HEK293 (cell line): ENCODE measurements around the gene GNLY.

Experiments used
- CTCF ChIA-PET: fragments of 350-600 bp; formaldehyde crosslinking; extraction: SDS; loops from one replicate; lab custom pipeline; 2021; ENCODE audit warnings: antibody characterized with exemption; lab: Yijun Ruan, JAX
- POLR2A ChIA-PET: fragments of 300-600 bp; formaldehyde crosslinking; extraction: SDS; loops from one replicate; lab custom pipeline; 2020; ENCODE audit warnings: antibody characterized with exemption, inconsistent platforms; lab: Yijun Ruan, JAX
- H3K27ac ChIP-seq: fragments of 200-500 bp; sonication (Bioruptor generic); 2 replicates; pipeline ENCODE4 v1.5.1; 2014; ENCODE audit warnings: low read depth, low read length, control low read depth, inconsistent platforms; ENCODE audit errors: extremely low read depth
- H3K36me3 ChIP-seq, 2 experiments: fragments of 200-500 bp in 1 of 2; sonication (Bioruptor generic) in 1 of 2; 1 replicate in 1 of 2; 2 replicates in 1 of 2; pipeline ENCODE4 v1.5.1; 2014 to 2017; ENCODE audit warnings: inconsistent platforms in 2 of 2, low read length in 2 of 2; ENCODE audit not compliant: control insufficient read depth in 2 of 2, insufficient read depth in 1 of 2
- H3K4me1 ChIP-seq: fragments of 200-500 bp; sonication (Bioruptor generic); 2 replicates; pipeline ENCODE4 v1.5.1; 2014; ENCODE audit warnings: mild to moderate bottlenecking, low read length, inconsistent platforms; ENCODE audit not compliant: control insufficient read depth, insufficient read depth
- H3K4me3 ChIP-seq: 2 replicates; pipeline ENCODE4 v1.5.1; 2011; ENCODE audit warnings: low read depth, mild to moderate bottlenecking, control low read depth, low read length, moderate library complexity
- H3K9me3 ChIP-seq: fragments of 200-500 bp; sonication (Bioruptor generic); 2 replicates; pipeline ENCODE4 v1.5.1; 2014; ENCODE audit warnings: low read depth, low read length, inconsistent platforms; ENCODE audit not compliant: control insufficient read depth, insufficient read depth
- BCL11A ChIP-seq: fragments of 450-650 bp; formaldehyde crosslinking; IDR thresholded peaks from 2 replicates; pipeline ENCODE4 v1.5.1; 2016; ENCODE audit warnings: low read depth, missing biosample characterization, missing genetic modification characterization
- GLIS1 ChIP-seq: fragments of 450-650 bp; formaldehyde crosslinking; IDR thresholded peaks from 2 replicates; pipeline ENCODE4 v1.5.1; 2016; ENCODE audit warnings: missing biosample characterization, missing genetic modification characterization
- KLF17 ChIP-seq: fragments of 450-650 bp; formaldehyde crosslinking; IDR thresholded peaks from 2 replicates; pipeline ENCODE4 v1.5.1; 2016; ENCODE audit warnings: missing biosample characterization, missing genetic modification characterization
- ZBTB10 ChIP-seq: fragments of 450-650 bp; formaldehyde crosslinking; IDR thresholded peaks from 2 replicates; pipeline ENCODE4 v1.5.1; 2016; ENCODE audit warnings: missing biosample characterization, missing genetic modification characterization
- ZBTB17 ChIP-seq: fragments of 450-650 bp; formaldehyde crosslinking; IDR thresholded peaks from 2 replicates; pipeline ENCODE4 v1.5.1; 2016; ENCODE audit warnings: missing biosample characterization, missing genetic modification characterization
- ZFHX2 ChIP-seq: fragments of 450-650 bp; formaldehyde crosslinking; conservative IDR thresholded peaks from 2 replicates; pipeline ENCODE4 v1.5.1; 2016; ENCODE audit warnings: missing biosample characterization, missing genetic modification characterization
- ZFP37 ChIP-seq: fragments of 450-650 bp; formaldehyde crosslinking; IDR thresholded peaks from 2 replicates; pipeline ENCODE4 v1.5.1; 2016; ENCODE audit warnings: missing biosample characterization, missing genetic modification characterization
- ZNF114 ChIP-seq: fragments of 450-650 bp; formaldehyde crosslinking; IDR thresholded peaks from 2 replicates; pipeline ENCODE4 v1.5.0; 2017; ENCODE audit warnings: missing biosample characterization, missing genetic modification characterization
- ZNF19 ChIP-seq: fragments of 450-650 bp; formaldehyde crosslinking; IDR thresholded peaks from 2 replicates; pipeline ENCODE4; 2016; ENCODE audit warnings: missing biosample characterization, missing genetic modification characterization, low read depth
- ZNF221 ChIP-seq: fragments of 450-650 bp; formaldehyde crosslinking; IDR thresholded peaks from 2 replicates; pipeline ENCODE4 v1.5.1; 2017; ENCODE audit warnings: missing biosample characterization, missing genetic modification characterization, borderline replicate concordance
- ZNF423 ChIP-seq: fragments of 450-650 bp; formaldehyde crosslinking; IDR thresholded peaks from 2 replicates; pipeline ENCODE4 v1.5.1; 2016; ENCODE audit warnings: missing biosample characterization, missing genetic modification characterization
- ZNF473 ChIP-seq: fragments of 450-650 bp; formaldehyde crosslinking; IDR thresholded peaks from 2 replicates; pipeline ENCODE4 v1.5.1; 2017; ENCODE audit warnings: missing biosample characterization, missing genetic modification characterization
- ZNF549 ChIP-seq: fragments of 450-650 bp; IDR thresholded peaks from 2 replicates; pipeline ENCODE4 v1.5.1; 2018; ENCODE audit warnings: missing biosample characterization, missing genetic modification characterization, mild to moderate bottlenecking, inconsistent platforms, moderate library complexity
- ZNF701 ChIP-seq: fragments of 450-650 bp; formaldehyde crosslinking; IDR thresholded peaks from 2 replicates; pipeline ENCODE4 v1.5.1; 2016; ENCODE audit warnings: missing biosample characterization, missing genetic modification characterization
- ZNF76 ChIP-seq: fragments of 450-650 bp; formaldehyde crosslinking; IDR thresholded peaks from 2 replicates; pipeline ENCODE4; 2016; ENCODE audit warnings: low read depth, missing biosample characterization, missing genetic modification characterization, borderline replicate concordance
- ZNF768 ChIP-seq: fragments of 450-650 bp; formaldehyde crosslinking; IDR thresholded peaks from 2 replicates; pipeline ENCODE4 v1.5.1; 2018; ENCODE audit warnings: missing biosample characterization, mild to moderate bottlenecking, missing genetic modification characterization
- ZNF776 ChIP-seq: fragments of 450-650 bp; formaldehyde crosslinking; IDR thresholded peaks from 2 replicates; pipeline ENCODE4 v1.5.0; 2017; ENCODE audit warnings: missing biosample characterization, missing genetic modification characterization, borderline replicate concordance
- ZSCAN16 ChIP-seq: fragments of 450-650 bp; formaldehyde crosslinking; IDR thresholded peaks from 2 replicates; pipeline ENCODE4 v1.5.1; 2016; ENCODE audit warnings: missing biosample characterization, missing genetic modification characterization
- TF ChIP-seq, protein P1 (sequence below): fragments of 450-650 bp; formaldehyde crosslinking; IDR thresholded peaks from 2 replicates; pipeline ENCODE4 v1.5.1; 2017; ENCODE audit warnings: missing biosample characterization, missing genetic modification characterization

Gene GNLY

GRCh38 chr2:85734015-85734414, 39.9 kb downstream of the GNLY start:
- no peaks in the 10 kb centered on the region for H3K36me3 ChIP-seq
- no peak overlapping the region for H3K4me3 ChIP-seq
- H3K9me3 ChIP-seq: no peaks in the 10 kb centered on the region
- no peak overlapping the region for H3K27ac ChIP-seq
- peaks cover 2% of the 10 kb centered on the region for H3K4me1 ChIP-seq
- ChIA-PET POLR2A (no interaction called here), CTCF (interaction anchor here (0.7 to 2.3 kb wide), 3 partner anchors 16 to 80 kb away, joined by 3 to 18 read pairs (median 3); no protein-coding TSS in a partner anchor)
- TF ChIP-seq BCL11A (tag by site-specific recombination): no peak
- TF ChIP-seq ZBTB10 (tag by site-specific recombination): no peak
- no peak for TF ChIP-seq ZNF423 (tag by site-specific recombination)

- H3K36me3 ChIP-seq: no peaks in the 10 kb centered on the region
- ChIA-PET POLR2A (no interaction called here), CTCF (interaction anchor here (0.6 to 1.9 kb wide), 6 partner anchors 12 to 104 kb away, joined by 3 to 8 read pairs (median 3); no protein-coding TSS in a partner anchor)
- no peak overlapping the region for H3K27ac ChIP-seq
- H3K4me1 ChIP-seq: peaks cover 2% of the 10 kb centered on the region; the same call in 1 of the 2 replicates
- H3K9me3 ChIP-seq: no peaks in the 10 kb centered on the region
- TF ChIP-seq KLF17: no peak
- TF ChIP-seq GLIS1 (tag by site-specific recombination): no peak
- no peak for TF ChIP-seq ZSCAN16
- TF ChIP-seq ZNF701 (tag by site-specific recombination): no peak
- no peak for TF ChIP-seq ZNF221 (tag by site-specific recombination)
- no peak for TF ChIP-seq ZNF114 (tag by site-specific recombination)
- no peak for TF ChIP-seq ZNF76 (tag by site-specific recombination)
- TF ChIP-seq, protein P1, sequence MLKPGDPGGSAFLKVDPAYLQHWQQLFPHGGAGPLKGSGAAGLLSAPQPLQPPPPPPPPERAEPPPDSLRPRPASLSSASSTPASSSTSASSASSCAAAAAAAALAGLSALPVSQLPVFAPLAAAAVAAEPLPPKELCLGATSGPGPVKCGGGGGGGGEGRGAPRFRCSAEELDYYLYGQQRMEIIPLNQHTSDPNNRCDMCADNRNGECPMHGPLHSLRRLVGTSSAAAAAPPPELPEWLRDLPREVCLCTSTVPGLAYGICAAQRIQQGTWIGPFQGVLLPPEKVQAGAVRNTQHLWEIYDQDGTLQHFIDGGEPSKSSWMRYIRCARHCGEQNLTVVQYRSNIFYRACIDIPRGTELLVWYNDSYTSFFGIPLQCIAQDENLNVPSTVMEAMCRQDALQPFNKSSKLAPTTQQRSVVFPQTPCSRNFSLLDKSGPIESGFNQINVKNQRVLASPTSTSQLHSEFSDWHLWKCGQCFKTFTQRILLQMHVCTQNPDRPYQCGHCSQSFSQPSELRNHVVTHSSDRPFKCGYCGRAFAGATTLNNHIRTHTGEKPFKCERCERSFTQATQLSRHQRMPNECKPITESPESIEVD (tag by site-specific recombination): no peak
- TF ChIP-seq ZNF768 (tag by site-specific recombination): no peak
- TF ChIP-seq ZFP37 (tag by site-specific recombination): no peak
- no peak for TF ChIP-seq ZNF19
- TF ChIP-seq ZFHX2 (tag by site-specific recombination): no peak
- no peak for TF ChIP-seq ZNF473 (tag by site-specific recombination)
- TF ChIP-seq, all 188 proteins: peak for 0
- no peak overlapping the region for H3K4me3 ChIP-seq
Observed at GRCh38 chr2:85734942-85735608, 40.9 kb downstream of the GNLY start.

DNA sequence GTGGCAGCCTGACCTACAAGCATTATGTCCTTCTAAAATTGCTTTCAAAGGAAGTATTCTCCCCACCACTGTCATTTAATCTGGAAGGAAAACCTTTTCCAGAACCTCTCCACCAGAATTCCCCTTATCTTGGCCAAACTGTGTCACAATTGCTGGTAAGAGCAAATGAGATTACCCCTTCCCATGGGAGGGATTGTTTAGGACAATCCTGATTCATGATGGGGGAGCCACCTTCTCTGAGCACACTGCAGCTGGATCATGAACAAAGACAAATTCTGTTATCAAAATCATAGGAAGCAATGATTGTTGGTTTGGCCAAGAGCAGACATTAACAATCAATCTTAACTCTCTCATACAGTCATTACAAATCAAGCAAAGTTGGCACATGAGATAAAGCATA, 41.5 kb downstream of the GNLY start:
- Histone ChIP-seq H3K4me1 (peaks cover 2% of the 10 kb centered on the region; the same call in 1 of the 2 replicates), H3K27ac (no peak overlapping the region), H3K9me3 (no peaks in the 10 kb centered on the region), H3K36me3 (no peaks in the 10 kb centered on the region), H3K4me3 (no peak overlapping the region)
- TF ChIP-seq ZBTB17 (tag by site-specific recombination): peak; percentile 40; the same call in 1 of the 2 replicates
- TF ChIP-seq ZNF549: no peak
- no peak for TF ChIP-seq ZNF776 (tag by site-specific recombination)
- TF ChIP-seq ZFP37 (tag by site-specific recombination): no peak
- CTCF ChIA-PET: interaction anchor here (0.6 to 1.9 kb wide), 5 partner anchors 11 to 69 kb away, joined by 3 to 8 read pairs (median 5); no protein-coding TSS in a partner anchor
- POLR2A ChIA-PET: no interaction called here
